HG03520 (cell line): ENCODE results near the gene TBCA.
"Not testable (repeated sequence)": the region's sequence is repeated elsewhere in the genome, so short reads cannot be mapped to it uniquely, and the experiment has no call there.

ENCODE experiments used
- ATAC-seq: cut with Tn5 transposase; IDR thresholded peaks from one replicate; pipeline ENCODE4 v1.9.1; 2021; ENCODE audit warnings: mild to moderate bottlenecking, moderate library complexity; ENCODE audit not compliant: unreplicated experiment

TBCA gene

DNA sequence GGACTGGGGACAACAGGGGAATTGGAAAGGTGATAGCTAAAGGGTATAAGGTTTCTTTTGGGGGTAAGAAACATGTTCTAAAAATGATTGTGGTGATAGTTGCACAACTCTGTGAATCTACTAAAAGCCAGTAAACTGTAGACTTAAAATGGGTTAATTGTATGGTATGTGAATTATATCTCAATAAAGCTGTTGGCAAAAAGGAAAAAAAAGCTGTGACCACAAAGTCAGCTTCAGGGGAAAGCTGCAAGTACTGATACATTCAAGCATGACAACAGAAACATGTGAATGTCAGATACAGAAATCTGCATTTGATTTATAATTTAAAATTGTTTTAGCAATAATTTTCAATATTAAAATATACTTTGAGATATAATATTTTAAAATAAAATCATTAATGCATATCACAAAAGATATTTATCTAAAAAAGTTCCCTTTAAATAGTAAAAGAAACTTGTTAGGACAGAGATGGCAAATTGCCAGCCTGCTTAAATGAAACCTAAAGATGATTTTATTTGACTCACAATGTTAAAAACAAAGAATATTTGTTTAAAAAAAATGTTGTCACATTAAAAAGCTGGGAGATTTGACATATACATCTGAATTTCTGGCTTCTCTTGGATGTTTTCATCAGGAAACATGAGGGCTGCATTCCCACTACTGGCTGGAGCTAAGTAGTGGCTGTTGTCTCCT is 66.0 kb downstream of the TBCA start:
- no peak for ATAC-seq

DNA sequence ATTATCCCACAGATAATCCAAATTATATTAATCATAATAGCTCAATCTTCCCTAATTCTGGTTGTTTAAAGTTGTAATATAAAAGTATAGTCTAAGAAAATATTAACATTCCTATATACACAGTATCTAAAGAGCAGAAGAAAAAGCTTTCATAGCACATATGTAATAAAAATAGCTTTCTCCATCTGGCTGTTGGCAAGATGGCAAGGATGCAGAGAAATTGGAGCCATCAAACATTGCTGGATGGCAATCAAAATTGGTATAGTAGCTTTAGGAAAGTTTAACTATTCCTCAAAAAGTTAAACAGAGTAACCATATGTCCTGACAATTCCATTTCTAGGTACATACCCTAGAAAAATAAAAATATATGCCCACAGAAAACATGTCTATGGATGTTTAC is 66.8 kb downstream of the TBCA start:
- ATAC-seq = no peak

DNA sequence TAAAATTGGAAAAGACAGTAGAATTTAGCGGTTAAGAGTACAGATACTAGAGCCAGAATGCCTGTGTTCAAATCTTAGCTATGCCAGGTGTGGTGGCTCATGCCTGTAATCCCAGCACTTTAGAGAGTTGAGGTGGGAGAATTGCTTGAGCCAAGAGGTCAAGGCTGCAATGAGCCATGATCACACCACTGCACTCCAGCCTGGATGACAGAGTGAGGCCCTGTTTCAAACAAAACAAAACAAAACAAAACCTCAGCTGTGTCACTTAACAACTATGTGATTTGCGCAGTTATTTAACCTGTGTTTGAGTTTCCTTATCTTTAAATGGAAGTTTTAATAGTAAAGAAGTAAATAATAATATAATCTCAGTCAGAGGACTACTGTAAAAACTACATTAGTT is 68.3 kb downstream of the TBCA start:
- ATAC-seq = no peak

GRCh38 chr5:77699569-77699968 is 76.6 kb downstream of the TBCA start:
- ATAC-seq = not testable (repeated sequence)

DNA sequence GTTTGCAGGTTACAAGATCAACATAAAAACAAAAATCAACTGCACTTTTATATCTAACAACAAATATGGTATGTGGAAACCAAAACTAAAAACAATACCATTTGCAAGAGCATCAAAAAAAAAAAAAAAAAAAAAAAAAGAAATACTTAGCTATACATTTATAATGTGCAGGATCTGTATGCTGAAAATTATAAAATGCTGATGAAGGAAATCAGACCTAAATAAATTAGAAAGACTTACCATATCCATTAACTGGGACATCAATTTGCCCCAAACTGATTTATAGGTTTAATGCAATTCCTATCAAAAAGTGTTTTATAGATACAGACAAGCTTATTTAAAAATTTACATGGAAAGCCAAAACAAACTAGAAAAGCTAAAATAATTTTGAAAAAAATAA is 77.2 kb downstream of the TBCA start:
- no peak for ATAC-seq

- ATAC-seq = no peak
Observed at GRCh38 chr5:77697692-77698091, 78.4 kb downstream of the TBCA start.

DNA sequence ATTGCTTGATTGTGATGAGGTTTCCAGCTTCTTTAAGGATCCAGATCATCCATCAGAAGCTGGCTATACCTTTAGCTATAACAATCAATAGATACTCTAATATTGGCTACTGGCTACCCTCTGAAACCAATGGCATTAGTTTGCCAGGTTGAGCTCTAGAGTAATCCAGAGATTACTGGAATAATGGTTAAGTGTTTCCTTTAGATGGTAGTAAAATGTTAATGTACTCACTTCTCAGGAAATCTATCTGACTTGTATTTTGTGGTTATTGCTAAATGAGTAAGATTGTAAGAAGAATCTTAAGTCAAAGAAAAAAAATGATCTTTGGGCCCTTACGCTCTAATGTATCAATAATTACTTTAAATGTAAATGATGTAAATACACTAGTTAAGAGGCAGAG is 80.0 kb downstream of the TBCA start:
- ATAC-seq = no peak

DNA sequence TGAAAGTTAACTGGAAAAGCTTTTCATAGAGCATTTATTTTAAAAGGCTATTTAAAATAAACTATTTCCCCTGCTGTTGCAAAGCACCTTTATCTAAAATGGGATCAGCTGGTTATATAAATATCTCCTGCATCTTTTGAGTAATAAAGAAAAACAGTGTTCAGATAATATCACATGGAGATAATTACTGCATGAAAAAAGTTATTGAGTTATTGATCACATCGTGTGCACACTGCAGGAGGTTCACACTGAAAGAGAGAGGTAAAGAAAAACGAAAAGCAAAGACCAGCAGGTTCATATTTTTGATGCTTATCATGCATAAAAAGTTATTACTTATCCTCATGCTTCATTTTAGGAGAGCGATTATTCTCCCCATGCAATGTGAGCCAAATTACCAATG is 82.2 kb downstream of the TBCA start:
- ATAC-seq = no peak

GRCh38 chr5:77683171-77683732 is 92.9 kb downstream of the TBCA start:
- no peak for ATAC-seq

- ATAC-seq = no peak
Observed at GRCh38 chr5:77670526-77670925, 105.6 kb downstream of the TBCA start.

- ATAC-seq = no peak
Observed at GRCh38 chr5:77669677-77670076, 106.5 kb downstream of the TBCA start.

DNA sequence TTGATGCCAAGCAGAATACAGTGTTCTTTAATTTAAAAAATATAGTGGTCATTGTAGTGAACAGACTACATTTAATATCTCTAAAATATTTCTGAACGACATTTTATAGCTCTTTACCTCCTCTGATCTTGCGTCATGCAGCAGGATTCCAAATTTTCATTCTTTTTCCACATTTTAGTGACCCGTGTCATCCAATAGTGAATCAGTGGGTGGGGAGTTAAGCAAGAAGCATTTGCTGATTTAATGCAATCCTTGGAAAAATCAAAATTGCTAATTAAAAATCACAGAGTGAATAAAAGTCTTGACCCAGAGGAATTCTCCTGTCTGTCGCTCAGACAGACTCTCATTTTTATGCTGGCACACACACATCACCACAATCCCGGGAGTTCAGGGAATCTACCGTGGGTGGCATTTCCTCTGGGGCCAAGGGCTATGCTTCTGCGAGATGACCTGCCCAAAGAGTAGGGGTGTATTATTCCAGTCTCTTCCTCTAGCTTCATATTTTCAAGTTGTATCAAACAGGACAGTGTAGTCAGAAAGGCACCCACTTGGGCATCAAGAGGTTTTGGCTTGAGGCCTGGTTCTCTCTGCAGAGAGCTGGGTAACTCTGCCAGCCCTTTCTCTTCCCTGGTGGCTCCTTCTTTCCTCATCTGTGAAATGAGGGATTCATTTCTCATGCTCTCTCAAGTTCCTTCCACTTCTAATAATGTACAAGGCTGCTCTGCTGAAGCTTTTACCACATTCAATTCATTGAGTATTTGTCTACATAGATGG is 112.9 kb downstream of the TBCA start:
- no peak for ATAC-seq

GRCh38 chr5:77662635-77663034 is 113.5 kb downstream of the TBCA start:
- ATAC-seq = no peak

GRCh38 chr5:77658662-77659061 is 117.5 kb downstream of the TBCA start:
- no peak for ATAC-seq

- ATAC-seq = no peak
Observed at GRCh38 chr5:77651343-77651742, 124.8 kb downstream of the TBCA start.

DNA sequence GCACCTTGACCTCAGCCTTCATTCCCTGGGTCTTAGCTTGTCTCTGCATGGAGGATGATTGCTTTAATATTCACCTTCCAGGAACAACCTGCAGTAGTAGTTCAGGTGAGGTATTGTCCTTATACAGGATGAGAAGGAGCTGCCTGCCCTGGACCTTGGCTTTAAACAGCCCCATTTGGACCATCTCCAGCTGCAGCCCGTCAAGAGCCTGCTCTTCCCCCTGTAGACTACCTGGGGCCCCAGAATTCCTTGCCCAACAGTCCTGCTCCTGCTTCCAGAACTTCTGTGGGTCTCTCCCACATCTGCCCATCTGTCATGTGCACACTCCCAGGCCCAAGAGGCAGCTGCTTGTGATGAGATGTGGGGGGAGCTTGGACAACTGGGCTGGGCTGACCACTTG is 125.5 kb downstream of the TBCA start:
- no peak for ATAC-seq

DNA sequence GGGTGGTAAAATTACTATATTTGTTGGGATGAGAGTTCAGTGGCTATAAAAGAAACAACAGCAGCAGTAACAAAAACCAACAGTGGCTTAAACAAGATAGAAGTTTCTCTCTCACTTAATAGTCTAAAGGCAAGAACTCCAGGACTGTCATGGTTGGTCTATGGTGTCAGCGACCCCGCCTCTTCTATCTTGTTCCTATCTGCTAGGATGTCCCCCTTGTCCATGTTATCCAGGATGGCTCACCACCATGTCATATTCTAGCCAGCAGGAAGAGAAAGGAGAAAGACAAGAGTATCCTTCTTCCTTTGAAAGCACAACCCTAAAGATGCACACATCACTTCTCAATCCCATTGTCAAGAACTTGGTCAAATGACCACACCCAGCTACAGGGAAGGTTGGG is 126.4 kb downstream of the TBCA start:
- ATAC-seq = no peak

DNA sequence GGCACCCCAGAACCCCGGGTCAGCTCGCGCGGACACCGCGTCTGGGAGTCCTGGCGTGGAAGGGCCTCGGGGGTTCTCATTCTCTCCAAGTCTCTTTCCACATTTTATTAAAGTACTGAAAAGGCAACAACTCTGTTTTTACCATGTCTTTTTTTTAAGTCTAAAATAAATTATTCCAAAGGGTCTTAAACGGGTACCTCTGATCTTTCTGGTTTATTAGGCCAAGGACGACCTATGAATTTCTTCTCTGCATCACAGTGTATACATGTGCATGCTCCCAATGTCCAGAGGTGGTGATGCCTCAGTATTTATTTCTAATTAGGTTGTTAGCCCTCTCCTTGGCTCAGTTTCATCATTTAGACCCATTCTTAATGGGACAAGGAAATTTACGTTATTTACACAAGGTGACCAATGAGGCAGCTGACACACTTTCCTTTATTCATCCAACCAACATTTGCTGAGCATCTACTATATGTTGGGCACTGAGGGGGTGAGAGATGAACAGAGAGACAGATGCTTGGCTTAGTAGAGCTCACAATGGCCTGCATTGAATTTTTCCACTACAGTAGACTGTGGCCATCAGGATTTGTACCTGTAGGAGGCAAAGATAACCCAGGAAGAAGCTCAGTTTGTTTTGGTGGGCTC is 130.0 kb downstream of the TBCA start:
- ATAC-seq = no peak

DNA sequence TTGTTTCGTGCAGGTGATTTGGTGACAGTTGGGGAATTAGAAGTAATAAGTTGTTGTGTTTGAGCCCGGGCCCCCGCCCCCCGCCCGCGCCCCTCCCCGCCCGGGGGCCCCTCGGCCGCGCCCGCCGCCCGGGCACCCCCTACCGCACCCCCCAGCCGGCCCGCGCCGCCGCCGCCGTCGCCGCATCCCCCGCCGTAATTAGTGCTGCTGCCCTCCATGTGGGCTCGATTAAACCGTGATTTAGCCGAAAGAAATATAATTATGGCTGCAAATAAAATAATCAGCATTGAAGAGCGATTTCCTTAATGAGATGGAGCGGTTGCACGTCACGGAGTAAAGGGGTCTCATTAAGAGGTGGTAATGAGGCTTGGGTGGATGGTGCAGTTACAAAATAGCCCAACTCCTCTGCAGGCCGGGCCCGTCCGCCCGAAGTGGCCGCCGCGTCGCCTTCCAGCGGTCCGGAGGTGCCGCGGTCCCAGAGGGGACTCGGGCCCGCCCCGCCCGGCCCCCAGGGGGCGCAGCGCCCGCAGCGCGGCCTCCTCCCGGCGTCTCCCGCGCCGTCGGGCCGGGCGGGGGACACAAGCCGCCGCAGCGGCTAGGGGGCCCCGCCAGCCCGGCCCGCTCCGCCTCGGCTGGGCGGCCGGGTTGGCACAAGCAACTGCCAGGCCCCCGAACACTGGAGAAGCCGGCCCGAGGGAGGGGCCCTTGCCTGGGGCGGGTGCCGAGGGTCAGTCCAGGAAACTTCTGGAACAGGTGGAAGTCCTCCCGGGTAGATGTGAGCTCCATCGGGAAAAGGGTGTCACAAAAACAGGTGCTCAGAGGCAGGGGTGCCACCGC is 130.8 kb downstream of the TBCA start:
- no peak for ATAC-seq

GRCh38 chr5:77644371-77645157 is 131.6 kb downstream of the TBCA start:
- no peak for ATAC-seq
